K562 (cell line): ENCODE data around the gene GFAP. TPM values are rescaled to one million over a fixed set of nuclear protein-coding genes. Genes with fewer than 3 reads are reported as not detected.

Experiments
- ATAC-seq: fragments of 200-7000 bp; cut with Tn5 transposase; 3 replicates; pipeline ENCODE4 v1.9.1; 2020; ENCODE audit warnings: moderate library complexity
- BruUV-seq: library from RNA; stranded (reverse); fragments of 400-500 nt; replicated peaks from 2 replicates; lab custom pipeline; 2021; lab: Mats Ljungman, UMichigan
- CTCF ChIA-PET: fragments of 300-600 bp; formaldehyde crosslinking; extraction: SDS; loops from one replicate; lab custom pipeline; 2021; ENCODE audit warnings: low intra/inter-chr PET ratio; lab: Yijun Ruan, JAX
- POLR2A ChIA-PET: fragments of 300-600, 350-650 bp; sonication (Branson Sonifier 250); formaldehyde crosslinking; extraction: SDS; loops from one replicate; lab custom pipeline; 2021; ENCODE audit warnings: antibody characterized with exemption, inconsistent platforms; lab: Yijun Ruan, JAX
- DNase-seq, 4 experiments: peaks; one replicate each; pipeline versions ENCODE4 v3.0.0 to v3.0.0-alpha.2; 2011 to 2018; ENCODE audit warnings: low spot score in 3 of 4, mixed read lengths in 3 of 4; ENCODE audit errors: extremely low read depth in 1 of 4
- FAIRE-seq: peaks from 2 replicates; lab custom pipeline; 2011; peaks lifted over from hg19 to GRCh38; lab: Jason Lieb, UNC
- H2AFZ ChIP-seq: 2 replicates; pipeline ENCODE4 v1.6.0; 2011; ENCODE audit warnings: low read depth, low read length, control low read depth, inconsistent platforms
- H3K27ac ChIP-seq: fragments of 200-600 bp; 3 replicates; pipeline ENCODE4 v1.8.0; 2011; ENCODE audit warnings: low read depth, mild to moderate bottlenecking, control low read depth, inconsistent platforms, low read length, moderate library complexity, mixed read lengths; ENCODE audit errors: extremely low read depth
- H3K27me3 ChIP-seq, 2 experiments: fragments of 300-600 bp in 1 of 2; 2 replicates in 1 of 2; 3 replicates in 1 of 2; pipeline versions ENCODE4 v1.6.0 to v1.8.0; 2011; ENCODE audit warnings: inconsistent platforms in 2 of 2, low read length in 2 of 2, mild to moderate bottlenecking in 1 of 2, mixed read lengths in 1 of 2, moderate library complexity in 1 of 2; ENCODE audit not compliant: control insufficient read depth in 2 of 2, insufficient read depth in 2 of 2
- H3K36me3 ChIP-seq: fragments of 300-600 bp; 3 replicates; pipeline ENCODE4 v1.8.0; 2011; ENCODE audit warnings: mild to moderate bottlenecking, low read length, inconsistent platforms; ENCODE audit not compliant: control insufficient read depth, insufficient read depth
- H3K4me1 ChIP-seq, 2 experiments: fragments of 200-600 bp in 1 of 2; replicated peaks in 1 of 2; 2 replicates in 1 of 2; 3 replicates in 1 of 2; pipeline versions ENCODE4 v1.5.1 to v1.8.0; 2011; ENCODE audit warnings: inconsistent platforms in 2 of 2, low read length in 2 of 2, mild to moderate bottlenecking in 1 of 2, mixed read lengths in 1 of 2, moderate library complexity in 1 of 2; ENCODE audit not compliant: control insufficient read depth in 2 of 2, insufficient read depth in 2 of 2
- H3K4me2 ChIP-seq: 2 replicates; pipeline ENCODE4 v1.6.1; 2011; ENCODE audit warnings: low read length, control low read depth, inconsistent platforms, mixed read lengths; ENCODE audit not compliant: insufficient read depth
- H3K4me3 ChIP-seq: fragments of 200-600 bp; sonication (generic), shearing (Covaris generic); 2 replicates; pipeline ENCODE4 v1.5.1; 2016; ENCODE audit warnings: control low read depth, inconsistent platforms
- H3K79me2 ChIP-seq: fragments of 200-600 bp; 3 replicates; pipeline ENCODE4 v1.8.0; 2011; ENCODE audit warnings: low read length, inconsistent platforms; ENCODE audit not compliant: control insufficient read depth, insufficient read depth
- H3K9ac ChIP-seq, 2 experiments: 2 replicates each; pipeline versions ENCODE4 v1.6.0 to v1.6.1; 2011; ENCODE audit warnings: low read depth in 2 of 2, low read length in 2 of 2, control low read depth in 1 of 2, inconsistent platforms in 1 of 2, mild to moderate bottlenecking in 1 of 2, mixed read lengths in 1 of 2; ENCODE audit not compliant: insufficient read depth in 1 of 2
- H3K9me1 ChIP-seq: one replicate; pipeline ENCODE4 v1.6.0; 2011; ENCODE audit warnings: inconsistent platforms, mild to moderate bottlenecking, low read length, moderate library complexity; ENCODE audit not compliant: control insufficient read depth, insufficient read depth
- H3K9me3 ChIP-seq: replicated peaks from 2 replicates; pipeline ENCODE4 v1.5.1; 2011; ENCODE audit warnings: low read depth, low read length, inconsistent platforms; ENCODE audit not compliant: control insufficient read depth, insufficient read depth
- H4K20me1 ChIP-seq: replicated peaks from 2 replicates; pipeline ENCODE4 v1.6.1; 2011; ENCODE audit warnings: low read length, inconsistent platforms, mixed read lengths; ENCODE audit not compliant: control insufficient read depth, insufficient read depth
- E2F6 ChIP-seq, 2 experiments: IDR thresholded peaks; 2 replicates each; pipeline ENCODE4 v1.6.1; 2011; ENCODE audit warnings: borderline replicate concordance in 1 of 2, control low read depth in 1 of 2, low read depth in 1 of 2, low read length in 1 of 2, mild to moderate bottlenecking in 1 of 2, mixed read lengths in 1 of 2, moderate library complexity in 1 of 2; ENCODE audit not compliant: insufficient read depth in 1 of 2, insufficient read length in 1 of 2, poor library complexity in 1 of 2, severe bottlenecking in 1 of 2; ENCODE audit errors: extremely low read depth in 1 of 2
- ELK1 ChIP-seq: sonication (generic); formaldehyde crosslinking; IDR thresholded peaks from 2 replicates; pipeline ENCODE4 v1.8.1; 2022; ENCODE audit warnings: missing genetic modification reagents
- EP400 ChIP-seq: fragments of 450-650 bp; IDR thresholded peaks from 2 replicates; pipeline ENCODE4 v1.6.1; 2017; ENCODE audit warnings: antibody characterized with exemption, mild to moderate bottlenecking, moderate library complexity
- NBN ChIP-seq: fragments of 450-650 bp; IDR thresholded peaks from 2 replicates; pipeline ENCODE4 v1.6.1; 2016; ENCODE audit warnings: low read depth, mild to moderate bottlenecking
- POLR2G ChIP-seq: fragments of 200-400 bp; formaldehyde crosslinking; IDR thresholded peaks from 2 replicates; pipeline ENCODE4 v1.6.1; 2017; ENCODE audit warnings: low read depth, mild to moderate bottlenecking, antibody characterized with exemption, low read length, moderate library complexity
- ZNF584 ChIP-seq: fragments of 200-800 bp; sonication (Bioruptor generic); IDR thresholded peaks from 2 replicates; pipeline ENCODE4 v1.6.1; 2016; ENCODE audit warnings: low read depth, mild to moderate bottlenecking, missing genetic modification characterization, missing compliant biosample characterization
- ZZZ3 ChIP-seq: fragments of 450-650 bp; IDR thresholded peaks from 2 replicates; pipeline ENCODE4 v1.6.1; 2016; ENCODE audit warnings: antibody characterized with exemption, mild to moderate bottlenecking, moderate library complexity
- WGBS: fragments of 100-300 bp; shearing (Covaris generic); methylation state at CpG from one replicate; pipeline ENCODE4 v1.1.6; 2016; ENCODE audit warnings: low coverage, mixed read lengths; ENCODE audit not compliant: insufficient coverage; ENCODE audit errors: missing lambda C conversion rate; 5-methylcytosine and 5-hydroxymethylcytosine counted together
- in situ Hi-C: fragments of 300-500 bp; cut with MboI; formaldehyde crosslinking; loops from 4 replicates; pipeline ENCODE4 v1.15.0; 2018; ENCODE audit warnings: inconsistent platforms, mixed read lengths
- intact Hi-C: fragments of 100-400 bp; cut with micrococcal nuclease; formaldehyde crosslinking; loops from 2 replicates; pipeline ENCODE4 v1.14.2; 2022
- polyA plus RNA-seq, 8 experiments: library from polyadenylated mRNA; depleted of rRNA in 4 of 8; stranded (reverse) in 5 of 8; unstranded in 3 of 8; fragments of >200 nt; fragmentation: Nextera tagmentation in 2 of 8; fragmentation: Illumina TruSeq in 1 of 8; extraction: Ambion mirVana in 2 of 8; extraction: Trizol in 1 of 8; gene quantifications; 2 replicates each; pipeline versions ENCODE4 v1.2.1 to v1.2.3, GENCODE V29; 2011 to 2014; ENCODE audit warnings: inconsistent platforms in 1 of 8, missing spikeins in 1 of 8
- total RNA-seq, 7 experiments: library from RNA; depleted of rRNA in 6 of 7; stranded (reverse); fragments of >200 nt in 6 of 7; fragmentation: Illumina TruSeq in 2 of 7; extraction: Trizol in 2 of 7; gene quantifications; 2 replicates each; pipeline versions ENCODE4 v1.2.1 to v1.2.3, GENCODE V29; 2011 to 2021; ENCODE audit warnings: low replicate concordance in 1 of 7
- TF ChIP-seq, protein P1 (sequence below): sonication (generic); formaldehyde crosslinking; IDR thresholded peaks from 2 replicates; pipeline ENCODE4 v1.8.0; 2023; ENCODE audit warnings: mild to moderate bottlenecking, missing genetic modification reagents

The GFAP gene
- total and polyA plus RNA-seq, 9 of the 15 experiments (the other 6 are each of a cell fraction or from before 2014, with no cell fraction given): 0.07 to 1.4 (median 0.60) TPM; not detected in 1

DNA sequence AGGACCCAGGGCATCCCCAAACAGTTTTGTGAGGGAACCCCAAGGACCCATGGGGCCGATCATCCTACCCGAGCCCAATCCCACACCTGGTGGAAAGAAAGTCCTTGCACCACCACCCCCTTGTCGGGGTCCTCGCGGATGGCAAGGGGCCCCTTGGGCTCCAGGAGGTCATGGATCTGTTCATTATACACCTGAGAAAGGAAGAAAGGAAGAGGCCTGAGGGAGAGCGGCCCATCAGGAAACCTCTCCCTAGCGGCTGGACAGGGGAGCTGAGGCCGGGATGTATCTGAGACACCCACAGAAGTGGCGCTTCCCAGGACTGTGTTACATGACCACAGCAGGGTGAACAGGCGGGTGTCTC lies 19.4 kb upstream of the GFAP start (continued):
- TF ChIP-seq E2F6 (IDR thresholded peaks at IDR 0.05; ENCODE audit: borderline replicate concordance in 1 of 2, extremely low read depth in 1 of 2, insufficient read depth in 1 of 2, insufficient read length in 1 of 2, low read depth in 1 of 2, low read length in 1 of 2, poor library complexity in 1 of 2, severe bottlenecking in 1 of 2) (no peak), ZNF584 (no peak), EP400 (no peak), NBN (no peak), ELK1 (CRISPR knock-in tag) (no peak)

- in situ Hi-C loops (no loop called here), intact Hi-C loops (no loop called here)
- no peak overlapping the region for H2AFZ ChIP-seq
- peaks cover 9% of the 10 kb centered on the region; the same call in 2 of the 3 replicates for H3K79me2 ChIP-seq
- BruUV-seq: no TSS peak
- no peak overlapping the region; a peak in 1 of 4 replicates for H3K9ac ChIP-seq
- FAIRE-seq (no peak), DNase-seq (no peak), ATAC-seq (no peak)
- CTCF ChIA-PET: no interaction called here
- H3K36me3 ChIP-seq: peaks cover 90% of the 10 kb centered on the region
- POLR2A ChIA-PET: interaction anchor here (0.8 to 1.6 kb wide), 3 partner anchors 12 to 29 kb away, joined by 3 to 4 read pairs (median 4); no protein-coding TSS in a partner anchor
- no peaks in the 10 kb centered on the region for H3K9me3 ChIP-seq
- no peak overlapping the region for H3K4me2 ChIP-seq
- peaks cover 5% of the 10 kb centered on the region; the same call in 1 of the 2 replicates for H4K20me1 ChIP-seq
- no peaks in the 10 kb centered on the region for H3K9me1 ChIP-seq
- no peak overlapping the region for H3K27ac ChIP-seq
- no peak overlapping the region for H3K4me3 ChIP-seq
- WGBS: 95% methylated on average over 20 of the region's 34 CpGs
- no peaks in the 10 kb centered on the region for H3K27me3 ChIP-seq
- H3K4me1 ChIP-seq: peaks cover 0 to 15% of the 10 kb centered on the region in 2 experiments; a peak in 1 of 5 replicates
- peak; percentile 60 for TF ChIP-seq POLR2G
- TF ChIP-seq, protein P1, sequence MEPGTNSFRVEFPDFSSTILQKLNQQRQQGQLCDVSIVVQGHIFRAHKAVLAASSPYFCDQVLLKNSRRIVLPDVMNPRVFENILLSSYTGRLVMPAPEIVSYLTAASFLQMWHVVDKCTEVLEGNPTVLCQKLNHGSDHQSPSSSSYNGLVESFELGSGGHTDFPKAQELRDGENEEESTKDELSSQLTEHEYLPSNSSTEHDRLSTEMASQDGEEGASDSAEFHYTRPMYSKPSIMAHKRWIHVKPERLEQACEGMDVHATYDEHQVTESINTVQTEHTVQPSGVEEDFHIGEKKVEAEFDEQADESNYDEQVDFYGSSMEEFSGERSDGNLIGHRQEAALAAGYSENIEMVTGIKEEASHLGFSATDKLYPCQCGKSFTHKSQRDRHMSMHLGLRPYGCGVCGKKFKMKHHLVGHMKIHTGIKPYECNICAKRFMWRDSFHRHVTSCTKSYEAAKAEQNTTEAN (CRISPR knock-in tag): no peak
- TF ChIP-seq ZZZ3: no peak
Measured at GRCh38 chr17:44933824-44934744, 18.8 kb upstream of the GFAP start.
